GM19455 (cell line): ENCODE measurements around the gene ZMYND8.
"Not testable (repeated sequence)": the region's sequence is repeated elsewhere in the genome, so short reads cannot be mapped to it uniquely, and the experiment has no call there.

ENCODE experiments used
- ATAC-seq: cut with Tn5 transposase; IDR thresholded peaks from one replicate; pipeline ENCODE4 v1.9.1; 2021; ENCODE audit not compliant: unreplicated experiment

The ZMYND8 gene

DNA sequence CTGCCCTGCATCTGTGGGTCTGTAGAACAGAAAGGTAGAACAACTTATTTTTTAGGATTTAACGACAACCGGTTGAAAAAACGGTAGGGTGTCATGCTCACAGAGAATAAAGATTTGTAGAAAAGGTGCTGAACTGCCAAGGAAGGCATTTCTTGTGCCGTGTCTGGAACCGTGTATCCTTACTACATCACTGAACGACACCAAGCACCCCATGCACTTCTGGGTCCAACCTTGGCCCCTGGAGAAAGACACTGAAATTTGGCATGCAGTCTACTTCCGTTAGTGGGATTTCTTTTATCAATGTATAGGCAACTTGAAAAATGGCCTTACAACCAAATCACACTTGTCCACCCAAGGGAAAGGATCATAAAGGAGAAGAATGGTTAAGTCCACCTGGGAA, 145.5 kb downstream of the ZMYND8 start:
- ATAC-seq: no peak

- ATAC-seq: no peak
Measured at GRCh38 chr20:47210470-47210869, 146.0 kb downstream of the ZMYND8 start.

DNA sequence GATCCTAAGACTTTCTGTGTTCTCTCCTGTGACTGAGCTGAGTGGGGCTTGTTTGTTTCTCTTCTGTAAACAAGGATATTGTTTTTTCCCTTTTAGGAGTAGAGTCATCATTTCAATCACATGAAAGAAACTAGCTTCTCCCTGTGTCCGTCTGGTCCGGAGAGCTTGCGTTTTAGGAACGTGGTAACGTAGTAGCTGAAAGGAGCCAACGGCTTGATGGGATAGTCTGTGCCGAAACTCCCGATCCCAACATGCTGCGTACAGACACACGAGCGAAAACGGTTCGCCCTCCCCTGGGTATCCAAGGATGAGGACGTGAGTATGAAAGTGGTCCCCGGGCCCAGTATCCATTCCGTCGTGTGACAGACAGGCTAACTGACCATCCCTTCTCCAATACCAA, 146.5 kb downstream of the ZMYND8 start:
- no peak for ATAC-seq

DNA sequence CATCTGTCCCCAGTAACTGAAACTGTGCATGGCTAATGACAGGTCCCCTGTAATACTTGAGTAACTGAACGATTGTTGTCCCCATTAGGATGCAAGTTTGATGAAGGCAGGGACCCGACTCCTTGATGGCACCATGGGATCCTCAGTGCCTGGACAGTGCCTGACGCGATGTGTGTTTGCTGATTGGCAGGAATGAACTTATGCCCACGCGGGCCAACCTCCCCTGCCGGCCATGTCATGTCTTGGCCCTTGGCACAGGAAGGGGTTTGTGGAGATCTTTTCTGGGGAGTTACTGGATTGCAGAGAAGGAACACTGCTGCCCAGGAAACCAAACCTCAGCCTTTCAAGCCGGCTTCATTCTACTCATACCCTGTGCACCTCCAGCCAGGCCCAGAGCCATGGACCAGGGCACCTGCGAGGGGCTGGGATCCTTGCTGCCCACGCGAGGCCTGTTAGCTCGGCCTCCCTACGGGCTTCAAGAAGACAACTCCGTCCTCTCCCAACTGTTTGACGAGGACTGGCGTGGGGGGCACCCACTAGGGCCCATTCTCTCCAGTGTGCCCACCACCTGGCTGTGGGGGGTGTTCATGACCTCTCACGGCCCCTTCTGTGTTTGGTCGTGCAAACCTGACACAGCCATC, 147.8 kb downstream of the ZMYND8 start:
- no peak for ATAC-seq

- no peak for ATAC-seq
Measured at GRCh38 chr20:47206962-47207641, 149.4 kb downstream of the ZMYND8 start.

DNA sequence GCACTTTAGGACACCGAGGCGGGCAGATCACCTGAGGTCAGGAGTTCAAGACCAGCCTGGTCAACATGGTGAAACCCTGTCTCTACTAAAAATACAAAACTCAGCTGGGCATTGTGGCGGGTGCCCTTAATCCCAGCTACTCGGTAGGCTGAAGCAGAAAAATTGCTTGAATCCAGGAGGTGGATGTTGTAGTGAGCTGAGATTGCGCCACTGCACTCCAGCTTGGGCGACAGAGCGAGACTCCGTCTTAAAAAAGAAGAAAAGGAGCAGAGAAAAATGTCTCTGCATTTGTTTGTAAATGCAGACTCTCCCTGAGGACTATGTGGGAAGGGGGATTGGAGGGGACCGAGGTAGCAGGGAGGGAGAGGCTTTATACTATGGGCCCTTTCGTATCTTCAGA, 149.9 kb downstream of the ZMYND8 start:
- not testable (repeated sequence) for ATAC-seq

- ATAC-seq: no peak
Measured at GRCh38 chr20:47205577-47206123, 150.8 kb downstream of the ZMYND8 start.

GRCh38 chr20:47204850-47205122, 151.7 kb downstream of the ZMYND8 start:
- not testable (repeated sequence) for ATAC-seq

DNA sequence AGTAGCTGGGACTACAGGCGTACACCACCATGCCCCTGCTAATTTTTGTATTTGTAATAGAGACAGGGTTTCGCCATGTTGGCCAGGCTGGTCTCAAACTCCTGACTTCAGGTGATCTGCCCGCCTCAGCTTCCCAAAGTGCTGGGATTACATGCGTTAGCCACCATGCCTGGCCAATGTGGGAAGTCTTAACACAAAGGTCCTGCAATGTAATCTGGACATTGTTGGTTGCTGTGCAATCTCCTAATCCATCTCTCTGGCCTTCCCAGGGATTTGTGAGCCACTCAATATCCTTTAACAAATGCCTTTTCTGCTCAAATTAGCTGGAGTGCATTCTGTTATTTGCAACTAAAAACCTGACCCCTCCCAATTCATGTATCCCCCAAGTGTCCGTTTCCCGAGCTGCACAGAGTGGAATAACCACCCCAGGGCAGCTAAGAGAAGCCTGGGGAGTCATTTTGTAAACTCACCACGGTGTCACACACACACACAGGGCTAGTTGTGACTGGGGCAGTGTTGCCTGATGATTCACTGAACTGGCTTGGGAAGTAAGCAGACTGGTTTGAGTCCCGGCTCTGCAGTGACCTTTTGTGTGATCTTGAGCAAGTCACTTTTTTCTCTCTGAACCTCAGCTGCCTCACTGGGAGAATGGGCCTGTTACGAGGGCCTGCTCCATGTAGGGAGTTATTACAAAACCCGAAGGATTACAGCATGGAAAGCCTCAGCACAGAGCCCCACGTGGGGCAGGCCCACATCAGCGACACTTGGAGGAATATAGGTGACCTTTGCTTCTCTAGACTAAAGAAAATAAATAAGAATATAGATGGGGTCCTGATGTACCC, 152.3 kb downstream of the ZMYND8 start:
- ATAC-seq: no peak

DNA sequence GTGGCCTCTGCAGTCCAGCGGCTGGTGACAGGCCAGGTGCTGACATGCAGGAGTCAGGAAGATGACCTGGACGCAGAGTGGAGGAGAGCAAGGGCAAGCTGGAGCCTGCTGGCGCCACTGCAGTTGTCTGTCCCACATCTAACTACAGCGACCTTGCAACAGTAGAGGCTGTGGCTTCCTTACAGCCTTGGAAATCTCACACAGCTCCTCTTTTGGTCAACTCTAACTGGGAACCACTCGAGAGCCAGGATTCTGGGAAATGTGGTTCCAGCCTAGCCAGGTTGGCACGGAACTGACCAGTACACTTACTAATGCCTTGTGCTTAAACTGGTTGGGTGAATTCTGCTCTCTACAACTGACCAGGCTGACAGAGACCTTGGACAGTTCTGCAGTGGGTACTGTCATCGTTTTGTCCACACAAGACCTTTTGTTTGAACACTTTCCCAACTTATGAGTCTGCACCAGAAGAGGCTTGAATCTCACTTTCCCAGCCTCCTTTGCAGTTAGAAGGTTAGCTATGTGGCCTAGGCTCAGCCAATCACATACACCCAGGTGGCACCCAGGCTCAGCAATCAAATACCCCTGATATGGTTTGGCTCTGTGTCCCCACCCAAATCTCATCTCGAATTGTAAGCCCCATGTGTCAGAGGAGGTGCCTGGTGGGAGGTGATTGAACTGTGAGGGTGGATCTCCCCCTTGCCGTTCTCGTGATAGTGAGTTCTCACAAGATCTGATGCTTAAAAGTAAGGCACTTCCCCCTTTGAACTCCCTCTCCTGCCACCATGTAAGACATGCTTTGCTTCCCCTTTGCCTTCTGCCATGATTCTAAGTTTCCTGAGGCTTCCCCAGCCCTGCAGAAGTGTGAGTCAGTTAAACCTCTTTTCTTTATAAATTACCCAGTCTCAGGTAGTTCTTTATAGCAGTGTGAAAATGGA, 153.5 kb downstream of the ZMYND8 start:
- ATAC-seq: no peak

DNA sequence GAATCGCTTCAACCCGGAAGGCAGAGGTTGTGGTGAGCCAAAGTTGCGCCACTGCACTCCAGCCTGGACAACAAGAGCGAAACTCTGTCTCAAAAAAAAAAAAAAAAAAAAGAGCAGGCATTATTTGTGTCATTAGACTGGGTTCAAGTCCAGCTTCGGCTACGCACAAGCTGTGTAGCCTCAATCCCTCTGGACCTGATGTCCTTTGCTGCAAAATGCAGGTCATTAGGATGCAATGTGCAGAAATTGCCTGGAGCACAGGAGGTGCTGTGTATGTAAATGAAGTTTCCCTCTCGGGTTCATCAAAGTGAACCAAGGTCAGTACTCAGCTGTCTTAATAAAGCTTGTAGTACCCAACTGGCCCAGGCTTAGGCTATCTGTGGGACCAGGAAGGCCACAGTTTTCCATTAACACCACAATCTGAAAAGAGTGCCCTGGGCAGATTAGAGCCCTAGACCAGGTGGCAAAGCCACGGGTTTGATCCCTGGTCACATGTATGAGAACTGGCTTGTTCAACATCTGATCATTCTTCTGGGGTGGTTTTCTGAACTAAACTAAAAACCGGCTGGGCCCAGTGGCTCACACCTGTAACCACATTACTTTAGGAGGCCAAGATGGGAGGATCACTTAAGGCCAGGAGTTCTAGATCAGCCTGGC, 155.3 kb downstream of the ZMYND8 start:
- ATAC-seq: no peak

- ATAC-seq: no peak
Measured at GRCh38 chr20:47198996-47199552, 157.4 kb downstream of the ZMYND8 start.

DNA sequence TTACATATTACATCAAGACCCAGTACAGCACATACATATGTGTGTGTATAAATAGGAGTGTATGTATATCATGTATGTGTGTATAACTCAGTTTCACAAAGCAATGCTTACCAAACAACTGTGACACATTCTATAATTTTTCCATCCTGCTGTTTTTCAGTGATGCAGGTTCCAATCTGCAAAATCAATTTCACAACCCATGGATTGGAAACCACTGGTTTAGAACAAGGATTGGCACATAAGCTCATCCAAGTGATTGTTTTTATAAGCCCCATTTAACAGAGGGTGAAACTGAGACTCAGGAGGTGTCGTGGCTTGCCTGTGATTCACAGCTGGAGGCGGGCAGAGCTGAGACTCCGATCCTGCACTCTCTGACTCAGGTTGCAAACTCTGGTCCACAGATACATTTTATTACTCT, 158.2 kb downstream of the ZMYND8 start:
- no peak for ATAC-seq

DNA sequence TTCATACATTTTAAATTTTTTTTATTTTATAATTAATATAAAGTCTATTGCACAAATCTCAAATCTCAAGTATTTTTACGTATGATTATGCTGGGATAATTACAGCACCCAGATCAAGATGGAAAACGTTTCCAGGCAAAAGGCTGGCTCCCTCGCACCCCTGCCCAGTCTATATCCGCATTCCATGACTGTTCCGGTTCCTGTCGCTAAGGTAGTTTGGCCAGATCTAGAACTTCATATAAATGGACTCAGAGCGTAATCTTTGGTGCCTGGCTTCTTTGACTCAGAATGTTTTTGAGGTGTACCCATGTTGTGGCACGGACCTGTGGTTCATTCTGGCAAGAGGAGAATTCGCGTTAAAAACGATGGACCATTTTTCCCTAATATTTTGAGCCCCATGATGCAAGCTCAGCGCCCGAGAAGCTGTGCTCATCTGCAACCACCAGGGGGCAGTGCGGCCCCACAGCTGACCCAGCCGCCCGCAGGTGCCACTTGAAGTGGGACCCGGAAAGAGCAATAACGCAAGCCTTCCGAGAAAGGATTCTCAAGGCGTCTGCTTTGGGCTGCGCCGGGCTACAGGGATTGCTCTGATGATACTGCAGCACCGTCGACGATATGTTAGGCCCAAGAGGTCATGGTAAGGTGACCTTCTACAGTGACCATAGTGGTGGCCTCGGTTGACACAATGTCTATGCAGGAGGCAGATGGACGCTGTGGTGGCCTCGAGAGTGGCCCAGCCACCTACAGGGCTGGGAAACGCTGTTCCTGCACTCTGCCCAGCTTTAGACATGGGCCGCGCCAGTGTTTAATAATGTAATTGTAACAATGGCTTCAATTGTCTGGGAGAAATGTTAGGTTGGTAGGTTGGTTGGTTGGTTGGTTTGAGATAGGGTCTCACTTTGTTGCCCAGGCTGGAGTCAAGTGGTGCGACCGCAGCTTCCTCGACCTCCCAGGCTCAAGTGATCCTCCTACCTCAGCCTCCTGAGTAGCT, 160.1 kb downstream of the ZMYND8 start:
- no peak for ATAC-seq

DNA sequence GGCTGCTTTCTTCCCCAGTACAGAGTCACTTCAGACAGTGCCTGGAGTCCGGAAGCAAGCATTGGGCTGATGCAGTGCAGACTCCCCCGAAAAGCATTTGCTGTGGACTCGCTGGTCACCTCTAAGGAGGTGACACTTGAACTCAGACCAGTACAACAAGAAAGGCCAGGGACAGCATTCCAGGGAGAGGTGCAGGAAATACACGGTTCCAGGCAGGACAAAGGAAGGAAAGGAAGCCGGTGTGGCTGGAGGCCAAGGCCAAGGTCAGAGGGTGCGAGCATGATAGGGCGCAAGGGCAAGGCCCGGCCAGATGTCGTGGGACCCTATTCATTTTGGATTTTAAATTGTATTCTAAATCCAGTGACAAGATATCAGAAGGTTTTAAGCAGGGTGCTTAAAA, 160.9 kb downstream of the ZMYND8 start:
- ATAC-seq: no peak

GRCh38 chr20:47191956-47192355, 164.5 kb downstream of the ZMYND8 start:
- no peak for ATAC-seq

DNA sequence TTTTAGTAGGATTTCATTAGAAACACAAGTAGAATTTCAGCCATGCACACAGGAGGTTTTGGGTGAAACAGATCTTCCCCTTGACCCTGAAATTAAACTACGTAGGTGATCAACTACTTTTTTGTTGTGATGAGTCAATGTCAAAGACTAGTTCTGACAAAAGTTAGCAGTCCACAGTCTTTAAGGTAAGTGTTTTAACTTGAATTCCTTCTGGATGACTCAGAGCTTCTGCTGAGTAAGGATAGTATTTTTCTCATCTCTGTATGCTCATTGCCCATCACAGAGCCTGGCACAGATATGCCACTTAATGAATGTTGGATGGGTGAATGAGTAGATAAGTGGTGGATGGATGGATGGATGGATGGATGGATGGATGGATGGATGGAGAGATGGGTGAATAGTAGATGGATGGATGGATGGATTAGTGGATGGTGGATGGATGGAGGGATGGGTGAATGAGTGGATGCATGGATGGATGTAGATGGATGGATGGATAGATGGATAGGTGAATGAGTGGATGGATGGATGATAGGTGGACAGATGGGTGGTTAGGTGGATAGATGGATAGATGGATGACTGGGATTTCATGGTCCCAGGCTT, 165.3 kb downstream of the ZMYND8 start:
- no peak for ATAC-seq

GRCh38 chr20:47189060-47189459, 167.4 kb downstream of the ZMYND8 start:
- no peak for ATAC-seq
